HTERT RPE-1 (cell line): Measurements from ENCODE around the gene FIBP.

ENCODE experiments used
- in situ Hi-C: fragments of 300-500 bp; cut with MboI; formaldehyde crosslinking; loops from 4 replicates; pipeline ENCODE4 v1.14.3; 2020; ENCODE audit warnings: low sequenced_read_pairs

The FIBP gene

DNA sequence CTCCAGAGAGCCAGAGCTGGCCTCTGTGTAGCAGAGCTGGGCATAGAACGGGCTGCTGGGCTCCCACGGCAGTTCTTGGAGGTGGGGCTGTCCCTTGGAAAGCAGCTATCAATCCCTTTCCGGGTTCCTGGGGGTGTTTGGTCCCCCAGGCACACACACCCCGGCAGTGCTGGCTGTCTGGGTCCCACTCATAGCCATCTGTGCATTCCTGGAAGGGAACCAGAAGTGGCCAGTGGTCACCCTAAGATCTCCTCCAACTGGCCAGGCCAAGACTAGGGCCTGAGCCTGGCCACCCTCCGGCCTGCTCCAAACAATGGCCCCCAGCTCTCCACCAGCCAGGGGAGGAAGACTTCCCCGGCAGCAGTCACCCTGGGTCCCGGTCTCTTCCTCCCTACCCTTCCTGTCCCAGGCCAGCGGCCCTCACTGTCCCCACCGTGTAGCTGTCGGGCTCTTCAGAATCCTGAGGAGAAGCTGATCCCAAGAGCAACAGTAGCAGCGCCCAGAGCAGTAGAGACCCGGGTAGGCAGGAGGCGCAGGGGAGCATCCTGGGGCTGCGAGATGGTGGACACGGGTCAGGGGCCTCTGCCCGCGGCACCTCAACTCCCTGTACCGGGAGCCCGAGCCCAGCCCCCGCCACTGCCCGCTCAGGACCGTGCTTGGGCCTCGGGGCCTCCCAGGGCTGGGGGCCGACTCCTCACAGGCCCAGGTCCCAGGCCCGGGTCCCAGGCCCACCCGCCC, 16.3 kb downstream of the FIBP start:
- in situ Hi-C loops: no loop called here

DNA sequence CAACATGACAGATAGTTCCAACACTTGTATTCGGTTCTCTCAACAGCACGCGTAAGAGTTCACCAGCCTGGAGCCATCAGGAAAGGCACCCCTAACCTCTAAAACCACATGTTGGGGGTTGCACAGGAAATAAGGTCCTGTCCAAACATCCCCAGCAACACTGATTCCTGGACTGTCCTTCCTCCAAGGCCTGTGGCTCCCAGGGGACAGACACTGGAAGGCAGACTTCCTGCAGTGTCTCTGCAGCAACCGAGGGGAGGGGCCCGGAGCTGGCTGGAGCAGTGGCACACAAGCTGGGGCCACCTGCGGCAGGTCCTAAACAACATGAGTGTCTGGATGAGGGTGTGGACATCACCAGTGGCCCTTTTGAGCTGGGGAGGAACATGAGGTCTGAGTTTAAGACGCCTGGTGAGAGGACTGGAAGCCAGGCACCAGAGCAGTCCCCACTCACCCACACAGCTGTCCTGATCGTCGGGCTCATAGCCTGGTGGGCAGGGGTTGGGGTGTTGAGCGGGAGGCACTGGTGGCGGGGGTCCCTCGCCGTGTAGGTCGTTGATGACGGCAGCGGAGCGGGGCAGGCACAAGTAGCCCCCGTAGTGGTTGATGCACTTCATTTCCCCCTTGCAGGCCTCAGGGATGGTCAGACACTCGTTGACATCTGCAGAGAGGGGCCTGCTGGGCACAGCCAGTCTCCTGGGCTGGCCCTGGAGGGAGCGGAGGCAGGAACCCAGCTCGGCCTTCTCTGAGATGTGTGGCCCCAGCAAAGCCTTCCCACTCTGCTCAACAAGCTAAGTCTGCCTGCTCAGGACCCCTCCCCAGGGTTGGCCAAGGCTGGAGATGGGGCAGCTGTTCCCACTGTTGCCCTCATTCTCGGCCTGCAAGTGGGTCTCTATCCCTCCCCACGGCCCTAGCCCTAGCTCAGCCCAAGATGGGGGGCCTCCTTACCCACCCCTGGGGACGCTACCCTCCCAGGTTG, 17.3 kb downstream of the FIBP start:
- in situ Hi-C loops: no loop called here

DNA sequence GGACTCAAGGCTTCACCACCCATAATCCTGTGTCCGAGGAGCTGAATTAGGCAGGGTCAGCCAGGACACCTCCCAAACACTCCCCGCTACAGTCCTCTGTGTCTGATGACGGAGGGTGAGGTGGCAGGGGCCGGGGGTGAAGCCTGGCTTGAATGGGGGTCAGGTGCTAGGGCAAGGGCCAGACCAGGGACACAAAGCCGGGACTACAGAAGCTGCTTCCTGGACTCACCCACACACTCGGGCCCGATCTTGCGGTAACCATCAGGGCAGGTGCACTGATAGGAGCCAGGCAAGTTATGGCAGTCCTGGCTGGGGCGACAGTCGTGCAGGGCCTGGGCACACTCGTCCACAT, 18.0 kb downstream of the FIBP start:
- in situ Hi-C loops: no loop called here

DNA sequence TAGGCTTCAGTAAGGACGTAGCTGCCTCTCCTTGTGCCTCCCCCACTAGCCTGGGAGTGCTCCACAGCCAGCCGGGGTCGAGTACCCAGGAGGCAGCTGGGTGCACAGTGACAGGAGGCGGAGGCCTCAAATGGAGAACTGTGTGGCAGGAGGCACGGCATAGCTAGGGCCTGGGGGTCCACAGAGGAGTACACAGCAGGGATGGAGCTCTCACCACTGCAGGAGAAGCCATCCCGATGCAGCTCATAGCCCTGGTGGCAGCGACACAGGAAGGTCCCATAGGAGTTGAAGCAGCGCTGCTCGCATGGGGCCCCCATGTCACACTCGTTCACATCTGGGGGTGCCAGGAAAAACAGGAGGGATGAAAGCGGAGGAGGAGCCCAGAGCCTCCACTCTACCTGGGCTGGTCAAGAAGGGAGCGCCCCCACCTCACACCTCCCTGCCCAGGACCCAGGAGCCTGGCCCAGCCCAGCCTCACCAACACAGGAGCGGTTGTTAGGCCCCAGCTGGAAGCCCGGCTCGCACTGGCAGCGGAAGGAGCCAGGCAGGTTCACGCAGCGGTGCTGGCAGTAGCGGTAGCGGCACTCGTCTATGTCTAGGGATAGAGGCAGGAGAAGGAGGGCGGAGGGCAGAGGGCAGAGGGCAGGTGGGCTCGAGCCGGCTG, 18.5 kb downstream of the FIBP start:
- in situ Hi-C loops: no loop called here

DNA sequence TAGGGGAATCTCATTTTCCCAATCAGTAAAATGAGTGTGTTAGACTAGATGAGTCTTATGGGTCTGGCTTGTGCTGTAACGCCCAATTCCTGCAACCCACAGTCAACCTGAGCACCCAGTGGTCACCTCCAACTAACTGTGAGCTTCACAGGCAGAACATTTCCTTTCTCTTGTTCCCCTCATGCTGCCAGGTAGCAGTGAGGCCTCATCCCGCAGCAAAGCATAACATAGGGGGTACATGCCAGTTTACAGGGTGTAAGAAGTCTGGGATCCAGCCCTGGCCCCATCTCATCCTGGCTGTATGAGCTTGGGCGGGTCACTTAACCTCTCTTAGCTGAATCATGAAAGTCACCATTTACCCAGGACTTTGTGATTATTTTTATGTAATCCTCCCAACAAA, 19.4 kb downstream of the FIBP start:
- in situ Hi-C loops: no loop called here

DNA sequence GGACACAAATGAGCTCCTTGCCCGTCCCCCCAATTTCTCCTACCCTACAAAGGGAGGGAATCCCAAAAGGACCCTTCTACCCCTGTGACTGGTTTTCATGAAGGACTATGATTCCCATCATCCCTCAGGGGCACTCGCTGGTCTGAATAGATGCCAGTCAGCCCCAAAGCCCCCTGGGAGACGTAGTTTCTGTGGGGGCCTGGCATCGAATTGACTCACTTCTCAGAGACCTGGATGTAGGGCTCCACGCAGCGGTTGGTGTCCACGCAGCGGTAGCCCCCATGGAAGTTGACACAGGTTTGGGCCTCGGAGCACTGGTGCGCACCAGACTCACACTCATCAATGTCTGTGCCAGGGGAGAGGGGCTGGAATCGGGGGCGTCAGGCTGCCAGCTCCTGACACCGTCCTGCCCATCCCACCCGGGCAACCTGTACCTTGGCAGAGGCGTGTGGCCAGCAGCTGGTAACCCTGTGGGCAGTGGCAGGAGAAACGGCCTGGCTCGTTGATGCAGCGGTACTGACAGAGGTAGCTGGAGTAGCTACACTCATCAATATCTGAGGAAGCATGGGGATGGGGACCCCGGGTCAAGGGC, 20.1 kb downstream of the FIBP start:
- in situ Hi-C loops: no loop called here

DNA sequence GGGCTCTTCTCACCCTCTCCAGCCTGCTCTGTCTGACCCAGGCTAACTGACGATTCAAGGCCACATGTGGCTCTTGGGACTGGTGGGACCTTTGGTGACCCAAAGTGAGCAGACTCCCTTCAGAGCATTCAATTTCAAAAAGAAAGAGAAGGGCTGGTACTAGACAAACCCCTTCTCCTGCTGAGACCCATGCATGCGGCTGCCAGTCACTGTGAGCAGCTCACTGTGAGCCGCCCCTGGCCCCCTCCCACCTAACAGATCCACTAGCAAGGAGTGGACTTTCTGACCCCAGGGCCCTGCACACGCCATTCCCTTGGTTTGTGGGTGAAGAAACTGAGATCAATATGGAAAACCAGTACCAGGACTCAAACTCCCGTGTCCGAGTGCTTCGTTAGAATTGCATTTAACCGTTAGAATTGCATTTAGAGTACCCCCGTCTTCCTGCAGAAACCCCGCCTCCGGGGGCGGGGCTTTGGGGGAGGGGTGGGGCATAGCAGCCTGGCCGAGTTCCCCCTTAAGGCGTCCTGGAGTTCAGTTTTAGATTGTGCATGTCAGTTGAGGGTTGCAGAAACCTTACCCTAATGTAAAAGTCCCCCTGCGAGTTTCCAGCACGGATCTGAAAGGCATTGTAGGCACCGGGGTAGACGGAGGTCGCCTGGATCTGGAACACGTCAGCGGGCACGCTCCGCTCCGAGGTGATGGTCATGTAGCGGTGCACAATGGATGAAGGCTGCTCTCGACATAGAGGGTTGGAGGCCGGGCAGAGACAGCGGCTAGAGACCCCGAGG, 20.8 kb downstream of the FIBP start:
- in situ Hi-C loops: no loop called here

DNA sequence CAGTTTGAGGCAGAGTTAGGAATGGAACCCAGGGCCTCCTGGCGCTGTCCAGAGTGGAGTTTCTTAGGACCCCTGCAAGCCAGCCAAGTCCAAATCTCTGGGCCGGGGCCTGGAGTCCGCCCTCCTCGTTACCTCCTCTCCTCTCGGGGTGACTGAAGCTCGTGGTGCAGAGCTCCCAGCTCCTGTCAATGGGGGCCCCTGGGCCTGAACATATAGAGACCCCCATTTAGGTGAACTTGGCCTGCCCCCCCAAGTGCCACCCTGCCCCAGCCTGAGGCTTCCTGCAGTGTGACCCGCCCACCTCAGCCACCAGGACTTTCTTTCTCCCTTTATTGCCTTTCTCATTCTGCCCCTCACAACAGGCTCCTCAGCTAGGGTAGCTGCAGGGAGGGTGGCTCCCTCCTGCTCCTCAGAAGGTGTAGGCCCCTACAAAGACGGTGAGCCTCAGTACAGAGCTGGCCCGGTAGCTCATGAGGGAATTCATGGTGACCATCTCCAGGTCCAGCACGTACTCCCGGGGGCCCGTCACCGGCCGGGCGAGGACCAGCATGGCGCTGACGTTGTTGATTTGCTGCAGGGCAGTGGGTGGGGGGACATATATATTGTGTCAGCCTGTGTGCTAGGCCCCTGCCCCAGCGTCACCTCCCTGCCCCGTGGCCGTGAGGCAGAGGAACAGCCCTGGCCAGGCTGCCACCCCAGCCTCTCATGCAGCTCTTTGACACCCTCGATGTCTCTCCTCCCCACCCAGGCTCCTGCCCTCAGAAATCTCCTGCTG, 21.6 kb downstream of the FIBP start:
- in situ Hi-C loops: no loop called here

DNA sequence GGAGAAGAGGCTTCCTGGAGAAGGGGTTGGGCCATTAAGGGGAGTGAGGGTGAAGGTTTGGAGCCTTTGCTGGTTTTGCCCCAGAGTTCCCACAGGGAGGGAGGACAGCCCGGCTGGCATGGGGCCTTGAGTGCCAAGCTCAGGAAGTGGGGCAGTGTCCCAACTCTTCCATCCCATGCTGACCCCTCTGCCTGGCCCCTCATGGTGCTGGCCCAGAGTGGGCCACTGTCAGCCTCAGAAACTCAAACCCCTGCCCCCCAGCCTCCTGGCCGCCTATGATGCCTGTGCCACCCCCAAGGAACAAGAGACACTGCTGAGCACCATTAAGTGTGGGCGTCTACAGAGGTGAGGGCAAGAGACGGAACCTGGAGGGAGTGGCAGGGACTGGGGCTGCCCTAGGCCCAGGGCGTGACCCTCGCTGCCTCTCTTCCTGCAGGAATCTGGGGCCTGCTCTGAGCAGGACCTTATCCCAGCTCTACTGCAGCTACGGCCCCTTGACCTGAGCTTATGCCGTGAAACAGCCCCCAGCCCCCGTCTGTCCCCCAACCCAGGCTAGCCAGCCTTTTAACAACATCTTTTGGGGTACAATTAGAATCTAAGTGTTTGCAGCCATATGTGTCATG, 22.6 kb downstream of the FIBP start:
- in situ Hi-C loops: no loop called here

DNA sequence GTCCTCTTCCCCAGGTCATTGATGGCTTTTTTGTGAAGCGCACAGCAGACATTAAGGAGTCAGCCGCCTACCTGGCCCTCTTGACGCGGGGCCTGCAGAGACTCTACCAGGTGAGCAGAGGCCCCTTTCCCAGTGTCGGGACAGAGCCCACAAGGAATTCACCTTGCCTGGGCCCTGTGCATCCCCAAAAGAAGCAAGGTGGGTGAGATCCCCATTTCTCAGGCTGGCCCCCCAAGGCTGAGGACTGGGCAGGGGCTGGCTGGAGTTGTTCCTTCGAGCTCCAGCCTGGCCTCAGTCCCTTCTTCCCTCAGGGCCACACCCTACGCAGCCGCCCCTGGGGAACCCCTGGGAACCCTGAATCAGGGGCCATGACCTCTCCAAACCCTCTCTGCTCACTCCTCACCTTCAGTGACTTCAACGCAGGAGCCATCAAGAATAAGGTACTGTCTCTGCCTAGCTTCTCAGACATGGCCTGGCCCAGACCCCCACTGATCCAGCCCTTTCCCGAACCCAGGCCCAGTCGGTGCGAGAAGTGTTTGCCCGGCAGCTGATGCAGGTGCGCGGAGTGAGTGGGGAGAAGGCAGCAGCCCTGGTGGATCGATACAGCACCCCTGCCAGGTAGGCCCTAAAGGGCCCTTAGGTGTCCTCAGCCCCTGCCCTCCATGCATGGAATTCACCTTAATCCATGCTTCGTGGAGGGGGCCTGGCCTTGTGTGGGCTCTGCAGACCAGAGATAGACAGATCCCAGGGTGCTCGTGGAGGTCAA, 23.4 kb downstream of the FIBP start:
- in situ Hi-C loops: no loop called here

DNA sequence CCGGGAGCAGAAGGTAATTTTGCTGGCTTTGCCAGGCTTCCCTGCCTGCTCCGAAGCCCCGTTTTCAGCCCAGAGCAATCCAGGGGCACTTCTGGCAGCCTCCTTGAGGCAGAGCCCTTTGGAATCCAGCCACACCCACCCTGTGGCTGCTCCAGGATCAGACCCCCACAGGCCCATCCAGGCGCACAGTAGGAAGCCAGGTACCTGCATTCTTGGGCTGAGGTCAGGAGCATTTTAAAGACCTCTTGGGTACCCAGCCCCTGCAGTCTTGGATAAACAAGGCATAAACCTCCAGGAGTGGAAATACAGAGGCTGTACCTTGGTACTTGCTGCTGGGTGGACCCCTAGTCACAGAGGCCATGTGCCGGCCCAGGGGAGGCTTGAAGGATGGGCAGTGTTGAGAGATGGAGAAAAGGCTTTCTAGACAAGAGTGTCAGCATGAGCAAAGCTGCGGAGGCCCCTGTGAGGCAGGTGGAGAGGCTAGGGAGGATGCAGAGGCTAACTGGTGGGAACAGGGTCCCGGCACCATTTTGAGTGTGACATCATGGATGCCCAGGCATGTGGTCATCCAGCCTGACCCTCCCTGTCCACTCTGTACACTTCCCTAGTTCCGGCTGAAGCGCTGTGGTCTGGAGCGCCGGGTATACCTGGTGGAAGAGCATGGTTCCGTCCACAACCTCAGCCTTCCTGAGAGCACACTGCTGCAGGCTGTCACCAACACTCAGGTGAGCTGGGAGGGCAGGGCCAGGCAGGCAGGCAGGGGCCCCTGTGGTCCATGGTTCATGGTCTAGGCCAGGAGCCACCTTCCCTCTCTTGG, 24.2 kb downstream of the FIBP start:
- in situ Hi-C loops: no loop called here

DNA sequence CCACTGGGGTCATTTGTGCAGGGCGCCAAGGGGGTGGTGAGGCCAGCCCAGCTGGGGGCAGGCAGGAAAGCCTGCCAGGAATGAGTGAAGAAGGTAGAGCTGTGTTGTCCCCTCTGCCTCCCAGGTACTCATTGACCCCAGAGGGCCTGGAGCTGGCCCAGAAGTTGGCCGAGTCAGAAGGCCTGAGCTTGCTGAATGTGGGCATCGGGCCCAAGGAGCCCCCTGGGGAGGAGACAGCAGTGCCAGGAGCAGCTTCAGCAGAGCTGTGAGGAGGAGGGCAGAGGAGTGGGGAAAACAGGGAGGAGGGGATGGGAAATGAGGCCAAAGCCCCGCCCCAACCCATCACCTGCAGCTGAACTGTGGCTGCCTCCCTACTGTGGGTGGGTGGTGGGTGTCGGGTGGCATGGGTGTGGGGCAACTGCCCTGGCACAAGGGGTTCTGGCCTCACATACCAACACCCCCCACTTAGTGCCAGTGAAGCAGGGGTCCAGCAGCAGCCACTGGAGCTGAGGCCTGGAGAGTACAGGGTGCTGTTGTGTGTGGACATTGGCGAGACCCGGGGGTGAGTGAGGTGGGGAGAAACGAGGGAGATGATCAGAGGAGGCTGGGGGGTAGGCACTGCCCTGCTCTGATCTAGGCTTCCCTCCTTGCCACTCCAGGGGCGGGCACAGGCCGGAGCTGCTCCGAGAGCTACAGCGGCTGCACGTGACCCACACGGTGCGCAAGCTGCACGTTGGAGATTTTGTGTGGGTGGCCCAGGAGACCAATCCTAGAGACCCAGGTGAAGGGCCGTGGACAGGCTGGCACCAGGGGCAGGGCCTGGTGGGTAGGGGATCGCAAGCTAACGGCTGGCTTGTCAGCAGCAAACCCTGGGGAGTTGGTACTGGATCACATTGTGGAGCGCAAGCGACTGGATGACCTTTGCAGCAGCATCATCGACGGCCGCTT, 25.1 kb downstream of the FIBP start:
- in situ Hi-C loops: no loop called here

DNA sequence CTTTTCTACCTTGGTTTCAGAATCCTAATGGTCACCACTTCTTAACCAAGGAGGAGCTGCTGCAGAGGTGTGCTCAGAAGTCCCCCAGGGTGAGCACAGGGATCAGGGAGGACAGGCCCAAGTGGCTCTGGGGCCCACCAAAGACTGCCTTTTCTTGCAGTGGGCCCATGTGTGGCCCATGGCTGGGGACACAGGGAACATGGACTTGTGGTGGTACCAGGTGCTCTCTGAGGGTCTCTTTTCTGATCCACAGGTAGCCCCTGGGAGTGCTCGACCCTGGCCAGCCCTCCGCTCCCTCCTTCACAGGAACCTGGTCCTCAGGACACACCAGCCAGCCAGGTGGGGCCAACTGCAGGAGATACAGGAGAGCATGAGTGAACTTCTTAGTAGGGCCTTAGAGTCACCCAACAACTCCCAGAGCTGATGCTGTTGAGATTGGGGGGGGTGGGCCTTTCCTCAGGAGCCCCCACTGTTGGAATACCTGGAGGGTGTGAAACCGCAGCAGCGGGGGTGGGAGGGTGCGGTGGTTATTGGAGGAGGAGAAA, 26.0 kb downstream of the FIBP start:
- in situ Hi-C loops: no loop called here

DNA sequence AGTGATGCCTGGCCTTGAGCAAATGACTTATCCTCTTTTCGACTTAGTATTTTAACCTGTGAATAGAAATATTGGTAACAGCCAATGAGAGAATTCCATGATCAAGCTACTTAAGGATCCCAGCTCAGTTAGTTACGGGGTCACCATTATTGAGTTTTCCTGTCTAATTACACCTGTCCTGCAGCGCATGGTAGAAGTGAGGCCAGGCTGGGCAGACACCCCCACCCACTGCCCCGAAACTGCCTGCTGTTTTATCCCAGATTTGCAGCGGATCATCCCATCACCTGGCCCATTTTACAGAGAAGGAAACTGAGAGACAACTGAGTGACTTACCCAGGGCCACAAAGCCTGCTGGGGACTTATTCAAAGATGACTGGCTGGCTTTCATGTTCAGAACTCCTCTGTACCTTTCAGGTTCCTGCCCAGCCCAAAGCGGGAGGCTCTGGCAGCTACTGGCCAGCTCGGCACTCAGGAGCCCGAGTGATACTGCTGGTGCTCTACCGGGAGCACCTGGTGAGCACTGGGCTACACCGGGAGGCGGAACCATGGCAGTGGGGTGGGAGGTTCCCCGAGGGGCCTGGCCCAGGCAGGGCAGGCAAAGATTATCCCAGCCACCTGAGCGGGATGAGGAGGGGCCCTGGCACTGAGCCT, 26.6 kb downstream of the FIBP start:
- in situ Hi-C loops: no loop called here

DNA sequence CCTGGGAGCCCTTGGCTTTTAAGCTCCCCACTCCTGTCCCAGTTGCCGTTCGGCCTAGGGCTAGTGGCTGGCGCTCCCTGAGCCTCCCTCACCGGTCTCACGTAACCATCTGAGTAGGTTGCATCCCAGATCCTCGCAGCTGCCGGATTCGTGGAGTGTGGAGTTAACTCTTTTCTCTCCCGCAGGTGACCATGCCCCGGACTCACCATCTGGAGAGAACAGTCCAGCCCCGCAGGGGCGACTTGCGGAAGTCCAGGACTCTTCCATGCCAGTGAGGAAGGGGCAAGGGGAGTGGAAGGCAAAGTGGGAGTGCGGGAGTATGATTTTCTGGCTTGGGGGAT, 27.1 kb downstream of the FIBP start:
- in situ Hi-C loops: no loop called here
